HT1080 (cell line): ENCODE measurements around the gene ZNF324. TPM values are rescaled to one million over a fixed set of nuclear protein-coding genes. Genes with fewer than 3 reads are reported as not detected.
A peak's percentile ranks its signal among the peaks of the same experiment; 100 is the strongest.
"Not testable (repeated sequence)": the region's sequence is repeated elsewhere in the genome, so short reads cannot be mapped to it uniquely, and the experiment has no call there.

ENCODE experiments used
- DNase-seq: peaks from one replicate; pipeline ENCODE4 v3.0.0-alpha.2; 2015; ENCODE audit warnings: low read depth
- total RNA-seq: library from RNA; depleted of rRNA; stranded (reverse); fragments of >200 nt; shearing (Covaris generic); gene quantifications from 2 replicates; pipeline ENCODE4 v1.2.3, GENCODE V29; 2014

ZNF324 gene
- total RNA-seq, 1 experiment from 2014 or later: 17.2 TPM

DNA sequence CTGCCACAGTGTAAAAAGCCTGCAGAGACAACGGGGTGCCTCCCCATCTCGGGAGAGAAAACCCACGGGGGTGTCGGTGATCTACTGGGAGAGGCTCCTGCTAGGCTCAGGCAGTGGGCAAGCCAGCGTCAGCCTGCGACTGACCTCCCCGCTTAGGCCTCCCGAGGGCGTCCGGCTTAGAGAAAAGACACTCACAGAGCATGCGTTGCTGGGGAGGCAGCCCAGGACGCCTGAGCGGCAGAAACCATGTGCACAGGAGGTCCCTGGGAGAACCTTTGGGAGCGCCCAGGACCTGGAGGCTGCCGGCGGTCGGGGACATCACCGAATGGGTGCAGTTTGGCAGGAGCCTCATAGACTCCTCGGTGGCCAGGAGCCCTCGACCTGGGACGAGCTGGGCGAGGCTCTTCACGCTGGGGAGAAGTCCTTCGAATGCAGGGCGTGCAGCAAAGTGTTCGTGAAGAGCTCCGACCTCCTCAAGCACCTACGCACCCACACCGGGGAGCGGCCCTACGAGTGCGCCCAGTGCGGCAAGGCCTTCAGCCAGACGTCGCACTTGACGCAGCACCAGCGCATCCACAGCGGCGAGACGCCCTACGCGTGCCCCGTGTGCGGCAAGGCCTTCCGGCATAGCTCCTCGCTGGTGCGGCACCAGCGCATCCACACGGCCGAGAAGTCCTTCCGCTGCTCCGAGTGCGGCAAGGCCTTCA is 4.1 kb downstream of the ZNF324 start:
- DNase-seq: not testable (repeated sequence)

DNA sequence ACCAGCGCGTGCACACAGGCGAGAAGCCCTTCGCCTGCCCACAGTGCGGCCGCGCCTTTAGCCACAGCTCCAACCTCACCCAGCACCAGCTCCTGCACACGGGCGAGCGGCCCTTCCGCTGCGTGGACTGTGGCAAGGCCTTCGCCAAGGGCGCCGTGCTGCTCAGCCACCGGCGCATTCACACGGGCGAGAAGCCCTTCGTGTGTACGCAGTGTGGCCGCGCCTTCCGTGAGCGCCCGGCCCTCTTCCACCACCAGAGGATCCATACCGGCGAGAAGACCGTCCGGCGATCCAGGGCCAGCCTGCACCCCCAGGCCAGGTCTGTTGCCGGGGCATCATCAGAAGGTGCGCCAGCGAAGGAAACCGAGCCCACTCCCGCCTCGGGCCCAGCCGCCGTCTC is 4.9 kb downstream of the ZNF324 start:
- no peak for DNase-seq

- no peak for DNase-seq
Observed at GRCh38 chr19:58473775-58474174, 6.9 kb downstream of the ZNF324 start.

- peak; percentile 31 for DNase-seq
Observed at GRCh38 chr19:58474291-58474996, 7.6 kb downstream of the ZNF324 start.

- no peak for DNase-seq
Observed at GRCh38 chr19:58474997-58475713, 8.3 kb downstream of the ZNF324 start.

GRCh38 chr19:58475714-58476497 is 9.0 kb downstream of the ZNF324 start, which contains the start of gene ZNF446:
Gene ZNF446, plus strand, starts transcription at chr19:58476352. Its CDS starts 867 bp downstream, at chr19:58477219.
- peak; percentile 99 for DNase-seq

GRCh38 chr19:58476498-58477015 is 9.7 kb downstream of the ZNF324 start:
- DNase-seq: peak; percentile 22

GRCh38 chr19:58477130-58477529 is 10.2 kb downstream of the ZNF324 start:
- no peak for DNase-seq

GRCh38 chr19:58477871-58478270 is 11.0 kb downstream of the ZNF324 start:
- DNase-seq: no peak

DNA sequence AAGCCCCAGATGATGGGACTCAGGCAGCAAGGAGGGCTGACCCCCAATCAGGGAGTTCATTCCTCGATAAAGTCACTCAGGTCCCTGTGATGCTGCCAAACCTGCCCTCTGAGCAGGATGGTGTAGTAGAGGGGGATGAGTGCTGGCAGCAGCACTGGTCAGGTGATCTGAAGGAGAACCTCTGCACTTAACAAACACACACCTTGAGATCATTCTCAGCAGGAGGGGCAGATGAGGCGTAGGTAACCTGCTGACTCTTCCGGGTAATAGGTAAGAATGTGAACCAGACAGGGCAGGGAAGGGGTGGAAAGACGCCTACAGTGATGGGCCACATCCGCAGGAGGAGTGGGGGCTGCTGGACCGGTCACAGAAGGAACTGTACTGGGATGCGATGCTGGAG is 12.4 kb downstream of the ZNF324 start:
- DNase-seq: no peak

DNA sequence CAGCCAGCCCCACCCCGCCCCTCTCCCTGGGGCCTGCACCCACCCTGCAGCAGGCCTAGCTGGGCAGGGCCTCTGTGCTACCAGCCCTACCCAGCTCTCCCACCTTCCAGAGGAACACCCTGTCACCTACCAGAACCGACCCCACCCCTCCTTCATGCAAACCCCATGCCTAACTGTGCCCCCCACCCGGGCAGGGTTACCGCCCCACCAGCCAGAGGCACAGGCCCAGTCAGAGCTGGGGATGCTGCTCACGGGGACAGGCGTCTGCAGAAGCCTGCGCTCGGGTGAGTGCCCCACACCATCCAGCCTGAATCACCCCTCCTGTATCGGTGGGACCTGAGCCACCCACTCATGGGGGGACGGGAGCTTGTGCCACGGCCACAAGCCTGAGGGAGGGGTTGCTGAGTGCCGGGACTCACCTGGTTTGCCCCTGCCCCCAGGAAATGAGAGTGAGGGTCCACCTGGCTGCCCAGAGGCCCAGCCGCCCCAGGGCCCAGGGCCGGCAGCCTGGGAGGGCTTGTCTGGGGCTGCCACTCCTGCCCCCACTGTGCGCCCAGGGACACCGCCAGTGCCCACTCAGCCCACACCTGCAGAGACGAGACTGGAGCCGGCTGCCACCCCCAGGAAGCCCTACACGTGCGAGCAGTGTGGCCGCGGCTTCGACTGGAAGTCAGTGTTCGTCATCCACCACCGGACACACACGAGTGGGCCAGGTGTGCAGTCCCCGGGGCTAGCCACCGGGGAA is 13.0 kb downstream of the ZNF324 start:
- no peak for DNase-seq

GRCh38 chr19:58480481-58480830 is 13.6 kb downstream of the ZNF324 start:
- DNase-seq: no peak

DNA sequence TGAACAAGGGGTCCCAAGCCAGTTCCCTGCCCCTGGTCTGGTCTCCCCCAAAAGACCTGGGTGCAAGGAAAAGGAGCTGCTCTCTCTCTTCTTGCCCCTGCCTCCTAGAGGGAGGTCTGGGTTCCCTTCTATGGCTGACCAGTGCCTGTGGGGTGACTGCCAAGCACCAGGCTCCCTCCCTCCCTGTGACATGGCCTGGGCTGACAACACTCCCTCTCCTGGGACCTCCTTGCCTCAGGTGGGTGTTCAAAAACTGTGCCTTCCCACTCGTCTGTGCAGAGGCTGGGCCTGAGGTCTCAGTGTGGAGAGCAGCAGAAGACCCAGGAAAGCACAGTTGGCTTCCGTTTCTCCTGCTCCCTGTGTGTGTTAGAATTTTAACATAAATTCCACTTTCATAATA is 14.0 kb downstream of the ZNF324 start:
- no peak for DNase-seq

- no peak for DNase-seq
Observed at GRCh38 chr19:58482372-58482771, 15.5 kb downstream of the ZNF324 start.

DNA sequence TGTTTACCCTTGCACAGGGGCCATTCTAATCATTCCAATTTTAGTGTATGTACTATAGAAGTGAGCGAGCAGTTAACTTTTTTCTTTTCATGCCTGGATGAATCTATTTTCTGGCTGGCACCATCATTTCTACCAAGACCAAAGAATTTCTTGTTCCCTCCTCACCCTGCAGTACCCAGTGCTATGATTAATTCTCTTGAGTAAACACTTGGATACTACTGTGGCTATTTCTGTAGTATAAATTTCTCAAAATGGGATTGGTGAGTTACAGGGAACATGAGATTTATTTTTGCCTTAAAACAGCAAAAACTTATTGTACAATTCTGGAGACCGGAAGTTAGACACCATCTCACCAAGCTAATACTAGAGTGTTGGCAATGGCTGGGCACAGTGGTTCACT is 16.9 kb downstream of the ZNF324 start:
- no peak for DNase-seq

GRCh38 chr19:58484349-58484748 is 17.5 kb downstream of the ZNF324 start:
- DNase-seq: not testable (repeated sequence)

GRCh38 chr19:58491393-58491792 is 24.5 kb downstream of the ZNF324 start:
- no peak for DNase-seq

DNA sequence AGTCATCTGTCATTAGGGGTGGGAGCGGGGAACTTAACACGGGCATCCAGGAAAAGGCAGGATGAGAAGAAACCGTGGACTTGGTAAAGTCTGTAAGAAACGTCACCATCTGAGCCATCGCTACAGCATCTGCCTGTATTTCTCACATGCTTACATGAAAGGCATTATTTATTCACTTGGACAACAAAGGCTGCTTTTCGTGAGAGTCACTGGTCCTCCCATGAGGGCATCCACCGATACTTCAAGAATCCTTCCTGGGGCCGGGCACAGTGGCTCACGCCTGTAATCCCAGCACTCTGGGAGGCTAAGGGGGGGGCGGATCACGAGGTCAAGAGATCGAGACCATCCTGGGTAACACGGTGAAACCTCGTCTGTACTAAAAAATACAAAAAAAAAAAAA is 25.4 kb downstream of the ZNF324 start:
- DNase-seq: no peak

DNA sequence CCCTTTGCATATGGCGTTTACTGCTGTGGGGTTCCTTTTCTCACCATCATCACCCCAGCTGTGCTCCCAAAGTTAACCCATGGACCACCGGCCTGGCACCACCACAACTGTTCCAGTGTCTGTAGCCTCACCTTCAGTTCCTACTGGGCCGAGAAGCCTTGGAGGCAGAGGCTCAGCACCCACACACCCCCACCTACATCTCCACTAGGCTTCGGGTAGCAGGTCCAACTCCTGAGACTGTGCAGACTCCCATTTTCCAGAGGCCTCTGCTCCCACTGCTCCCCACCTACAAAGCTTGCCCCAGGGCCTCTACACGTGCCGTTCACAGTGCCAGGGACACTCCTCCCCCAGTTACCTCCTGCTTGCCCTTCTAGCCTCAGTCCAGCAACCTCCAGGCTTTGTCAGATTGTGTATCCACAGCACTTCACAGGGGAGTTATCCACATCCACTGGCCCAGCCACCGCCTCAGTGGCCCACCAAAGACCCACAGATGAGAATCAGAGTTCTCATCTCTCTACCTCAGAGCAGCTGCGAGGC is 30.8 kb downstream of the ZNF324 start:
- no peak for DNase-seq

- no peak for DNase-seq
Observed at GRCh38 chr19:58498316-58499020, 31.6 kb downstream of the ZNF324 start.
